Hematopoietic multipotent progenitor cell treated with erythropoietin and hydrocortisone succinate and interleukin-3 and kit ligand, for 17 days (in vitro differentiated cells): Measurements from ENCODE around the gene CACTIN.

ENCODE experiments used
- DNase-seq: peaks from one replicate; pipeline ENCODE4 v3.0.0-alpha.2; 2015; ENCODE audit warnings: low spot score

CACTIN gene

DNA sequence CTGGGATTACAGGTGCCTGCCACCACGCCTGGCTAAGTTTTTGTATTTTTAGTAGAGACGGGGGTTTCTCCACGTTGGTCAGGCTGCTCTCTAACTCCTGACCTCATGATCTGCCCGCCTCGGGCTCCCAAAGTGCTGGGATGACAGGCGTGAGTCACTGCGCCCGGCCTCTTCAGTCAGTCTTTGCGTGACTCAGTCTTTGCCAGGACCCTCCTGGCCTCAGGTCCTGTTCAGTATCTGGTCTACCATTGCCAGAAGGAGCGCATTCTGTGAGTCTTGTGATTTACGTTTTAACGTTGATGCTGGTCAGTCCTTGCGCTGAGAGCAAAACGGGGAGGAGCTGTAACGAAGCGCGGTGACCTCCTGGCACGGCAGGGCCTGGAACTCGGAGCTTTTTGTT lies 61.5 kb downstream of the CACTIN start:
- no peak for DNase-seq

DNA sequence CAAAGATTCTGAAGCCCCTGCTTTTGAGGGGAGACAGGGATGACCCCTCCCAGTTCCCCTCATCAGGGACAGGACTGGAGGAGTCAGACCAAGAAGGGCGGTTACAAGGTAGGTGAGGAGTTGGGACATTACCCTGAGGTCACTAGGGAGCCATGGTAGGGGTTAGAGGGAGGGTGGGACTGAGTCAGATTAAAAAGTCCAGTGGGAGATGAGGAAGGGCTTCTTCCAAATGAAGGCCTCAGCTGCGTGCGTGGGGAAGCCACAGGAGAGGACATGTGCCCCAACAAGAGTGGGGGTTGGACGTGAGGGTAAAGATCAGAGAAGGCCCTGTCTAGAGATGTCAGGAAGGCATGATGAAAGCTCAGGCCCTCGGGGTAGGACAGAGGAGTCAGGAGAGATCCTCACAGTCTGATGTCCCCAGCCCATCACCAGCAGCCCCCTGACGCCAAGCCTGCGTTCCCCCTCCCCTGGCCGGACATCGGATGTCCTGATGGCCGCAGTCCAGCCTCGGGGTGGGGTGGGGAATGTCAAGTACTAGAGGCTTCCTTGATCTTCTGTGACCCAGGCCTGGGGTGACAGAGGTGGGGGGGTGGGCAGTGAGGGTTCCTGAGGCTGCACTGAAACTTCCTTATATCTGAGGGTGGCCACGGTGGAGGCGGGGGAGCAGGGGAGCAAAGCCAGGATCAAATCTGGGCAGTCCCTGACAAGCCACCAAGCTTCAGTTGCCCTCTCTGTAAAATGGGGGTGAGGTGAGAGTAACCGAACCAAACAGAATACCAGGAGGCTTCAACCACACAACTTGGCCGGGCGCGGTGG lies 62.7 kb downstream of the CACTIN start:
- no peak for DNase-seq
